GM12891 (cell line): ENCODE measurements around the gene SLC1A2.
A peak's percentile ranks its signal among the peaks of the same experiment; 100 is the strongest.

Experiments
- DNase-seq: peaks from one replicate; pipeline ENCODE4 v3.0.0; 2011; ENCODE audit warnings: low spot score; ENCODE audit not compliant: insufficient read length
- FAIRE-seq: peaks from 2 replicates; lab custom pipeline; 2011; peaks lifted over from hg19 to GRCh38; lab: Jason Lieb, UNC
- PAX5 ChIP-seq: IDR thresholded peaks from 2 replicates; pipeline ENCODE4 v1.6.1; 2011; ENCODE audit warnings: low read length, moderate library complexity, mild to moderate bottlenecking; ENCODE audit not compliant: insufficient read depth, severe bottlenecking
- POLR2A ChIP-seq: IDR thresholded peaks from 2 replicates; pipeline ENCODE4 v1.6.1; 2011; ENCODE audit warnings: low read depth, low read length, control low read depth
- POLR2AphosphoS5 ChIP-seq: IDR thresholded peaks from 2 replicates; pipeline ENCODE4 v1.6.1; 2011; ENCODE audit warnings: low read depth, low read length, control low read depth
- POU2F2 ChIP-seq: IDR thresholded peaks from 2 replicates; pipeline ENCODE4 v1.6.1; 2011; ENCODE audit warnings: low read depth, mild to moderate bottlenecking, control low read depth, low read length, moderate library complexity
- SPI1 ChIP-seq: IDR thresholded peaks from 2 replicates; pipeline ENCODE4 v1.6.1; 2011; ENCODE audit warnings: low read depth, low read length, control low read depth
- TAF1 ChIP-seq: IDR thresholded peaks from 2 replicates; pipeline ENCODE4 v1.6.1; 2011; ENCODE audit warnings: low read depth, low read length, control low read depth

Gene SLC1A2

DNA sequence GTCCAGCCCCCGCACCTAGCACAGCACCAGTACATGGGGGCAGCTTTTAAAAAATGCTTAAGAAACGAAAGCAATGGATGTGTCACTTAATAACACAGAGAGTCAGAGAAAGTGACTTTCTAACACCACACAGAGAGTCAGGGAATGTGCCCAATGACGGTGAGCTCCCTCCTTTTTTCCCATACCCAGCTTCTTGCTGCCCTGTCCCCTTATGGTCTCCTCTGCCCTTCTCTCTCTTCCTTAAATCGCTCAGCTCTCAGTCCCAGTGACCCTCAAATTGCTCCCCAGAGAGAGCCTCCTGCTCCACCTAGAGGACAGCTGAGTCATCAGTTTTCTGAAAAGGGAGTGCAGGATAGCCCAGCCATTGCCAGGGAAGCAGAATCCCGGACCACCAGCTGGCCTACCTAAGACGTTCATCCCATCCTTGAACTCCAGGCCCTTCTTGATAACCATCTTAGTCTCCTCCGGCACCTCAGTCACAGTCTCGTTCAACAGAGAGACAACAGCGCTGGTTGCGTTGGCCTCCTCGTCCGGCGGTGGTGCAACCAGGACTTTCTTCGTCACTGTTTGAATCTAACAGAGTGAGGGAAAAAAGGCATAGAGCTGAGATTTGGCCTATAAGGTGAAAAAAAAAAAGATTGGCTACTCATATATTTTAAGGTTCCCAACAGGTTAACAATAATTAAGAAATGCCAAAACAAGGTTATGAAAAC, 113.5 kb downstream of the SLC1A2 start:
- no peak for TF ChIP-seq POLR2A
- DNase-seq (peak; percentile 29), FAIRE-seq (peak; percentile 40)

DNA sequence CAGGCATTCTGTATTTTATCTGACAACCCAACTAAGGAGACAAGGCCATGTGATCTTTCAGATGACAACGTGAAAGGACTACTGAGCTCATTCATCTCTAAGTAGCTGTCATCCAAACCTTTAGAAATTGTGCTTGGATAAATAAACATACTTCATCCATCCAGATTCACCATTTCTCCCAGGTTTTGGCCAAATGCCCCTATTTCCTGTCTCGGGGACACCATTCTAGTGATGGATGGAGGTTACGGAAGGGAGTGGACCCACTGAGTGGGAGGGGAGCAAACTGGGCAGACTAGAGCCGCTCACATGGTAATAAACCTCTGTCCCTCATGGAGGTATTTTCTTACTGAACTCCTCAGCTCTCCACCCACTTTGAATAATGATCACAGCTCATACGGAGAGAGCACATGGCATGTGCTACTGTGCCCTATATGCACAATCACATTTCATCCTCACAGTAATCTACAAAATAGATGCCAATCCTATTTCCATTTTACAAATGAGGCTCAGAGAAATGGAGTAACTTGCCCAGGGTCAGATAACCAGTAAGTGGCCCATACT, 114.4 kb downstream of the SLC1A2 start:
- DNase-seq (no peak), FAIRE-seq (no peak)
- no peak for TF ChIP-seq POU2F2
- no peak for TF ChIP-seq TAF1
- no peak for TF ChIP-seq SPI1
- TF ChIP-seq POLR2AphosphoS5 = no peak
- no peak for TF ChIP-seq PAX5
- no peak for TF ChIP-seq POLR2A

DNA sequence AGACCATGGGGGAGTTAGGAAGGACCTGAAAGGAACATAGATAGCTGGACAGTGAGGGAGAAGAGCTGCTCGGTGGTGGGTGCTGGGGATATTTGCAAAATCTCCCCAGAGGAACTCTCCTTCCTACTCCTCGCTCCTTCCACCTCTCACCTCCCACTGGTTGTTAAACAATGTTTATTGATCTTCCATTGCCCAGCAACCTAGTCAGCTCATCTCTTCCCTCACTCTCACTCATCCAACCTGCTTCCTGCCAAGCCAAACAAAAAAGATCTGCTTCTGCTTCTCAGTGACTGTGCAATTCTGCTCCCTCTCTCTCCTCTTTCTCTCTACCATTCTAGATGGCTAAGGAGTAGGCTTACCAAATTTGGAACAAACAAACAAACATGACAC, 115.0 kb downstream of the SLC1A2 start:
- DNase-seq (no peak), FAIRE-seq (no peak)
- TF ChIP-seq POU2F2 = no peak
- TF ChIP-seq TAF1 = no peak

DNA sequence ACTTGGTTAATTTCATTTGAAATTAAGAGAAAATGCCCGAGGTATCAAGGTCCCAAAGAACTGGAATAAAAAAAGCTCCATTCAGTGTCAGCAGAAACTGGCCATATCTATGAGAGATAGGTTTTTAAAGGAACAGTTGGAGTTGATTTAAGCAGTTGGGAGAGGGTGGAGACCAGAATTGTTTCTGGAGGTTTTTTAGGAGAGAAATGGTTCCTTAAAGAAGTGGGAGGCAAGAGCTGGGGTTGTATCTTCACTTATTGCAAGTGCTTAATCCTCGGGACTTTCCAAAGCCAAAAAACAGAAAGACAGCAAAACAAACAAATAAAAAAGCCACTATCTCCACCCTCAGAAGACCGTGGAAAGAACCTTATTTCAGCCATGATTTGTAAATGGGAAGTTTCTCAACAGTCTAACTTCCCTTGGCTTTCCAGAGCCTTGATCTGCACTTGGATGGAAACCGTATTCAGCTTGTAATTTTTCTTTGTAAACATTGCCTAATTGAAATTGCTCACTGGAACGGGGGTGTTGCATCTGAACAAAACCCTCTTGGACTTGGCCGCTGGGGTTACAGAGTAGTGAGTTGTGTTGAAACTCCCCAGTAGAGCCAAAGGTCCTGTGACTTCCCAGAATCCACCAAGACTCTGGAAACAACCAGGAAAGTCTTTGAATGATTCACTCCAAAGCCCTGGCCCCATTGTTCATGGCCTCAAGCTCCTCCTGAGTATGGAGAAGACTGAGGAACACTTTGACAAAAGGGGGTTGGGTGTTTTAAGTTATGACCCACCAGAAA, 115.6 kb downstream of the SLC1A2 start:
- FAIRE-seq (no peak), DNase-seq (no peak)
- no peak for TF ChIP-seq TAF1

DNA sequence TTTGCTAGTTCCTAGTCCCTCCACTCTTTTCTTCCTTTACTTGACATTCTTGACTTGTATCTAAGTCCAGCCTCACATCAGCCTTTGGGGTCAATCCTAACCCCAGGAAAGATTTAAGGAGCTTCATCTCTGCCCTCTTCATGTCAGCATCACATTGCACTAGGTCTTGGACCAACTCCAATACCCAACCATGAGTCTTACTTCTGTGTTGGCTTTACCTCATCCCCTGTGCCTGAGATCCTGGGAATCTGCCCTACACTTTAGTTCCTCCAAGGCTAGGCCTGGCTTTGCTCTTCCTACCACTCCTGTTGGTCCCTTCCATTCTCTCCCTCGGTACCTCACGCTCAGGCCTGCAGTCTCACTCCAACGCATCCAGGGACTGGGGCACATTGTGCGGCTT, 117.0 kb downstream of the SLC1A2 start:
- no peak for DNase-seq
- FAIRE-seq = no peak
- TF ChIP-seq PAX5 (no peak), POLR2A (no peak), SPI1 (no peak), TAF1 (no peak), POLR2AphosphoS5 (no peak), POU2F2 (no peak)

DNA sequence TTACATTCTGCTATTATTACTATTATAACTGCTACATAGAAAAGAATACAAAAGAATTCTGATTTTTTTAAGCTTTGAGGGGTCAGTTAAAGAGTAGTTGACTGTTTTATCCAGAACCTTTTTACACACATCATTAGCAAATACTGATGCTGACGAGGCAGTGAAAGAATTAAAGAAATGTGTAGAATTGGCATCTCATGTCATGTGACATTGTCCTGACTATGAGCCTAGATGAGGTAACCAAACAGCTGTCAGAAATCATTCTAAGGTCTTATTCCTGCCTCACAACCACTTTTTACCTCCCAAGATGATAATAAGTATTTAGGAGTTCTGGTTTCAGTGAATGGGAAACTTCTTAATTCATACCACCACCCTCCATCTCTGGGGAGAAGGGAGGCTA, 121.0 kb downstream of the SLC1A2 start:
- no peak for TF ChIP-seq POLR2A
- no peak for TF ChIP-seq POU2F2
- no peak for TF ChIP-seq PAX5
- no peak for TF ChIP-seq SPI1
- no peak for TF ChIP-seq TAF1
- FAIRE-seq = no peak
- no peak for DNase-seq

DNA sequence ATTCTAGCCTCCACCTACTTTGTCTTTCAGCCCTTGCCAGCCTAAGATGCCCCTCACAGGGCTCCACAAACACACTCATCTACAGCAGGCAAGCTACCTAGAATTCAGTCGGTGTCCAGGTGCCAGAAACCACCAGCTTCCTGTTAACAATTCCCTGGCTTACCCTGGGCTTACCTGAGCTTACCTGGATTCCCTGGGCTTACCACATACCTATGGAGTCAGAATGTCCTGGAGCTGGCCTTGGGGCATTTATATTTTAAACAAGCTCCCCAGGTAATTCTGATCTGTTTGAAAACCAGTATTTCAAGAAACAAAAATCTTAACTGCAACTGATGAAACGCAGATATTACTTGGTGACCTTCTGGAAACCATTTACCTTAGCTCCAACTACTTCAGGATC, 123.6 kb downstream of the SLC1A2 start:
- no peak for FAIRE-seq
- TF ChIP-seq POLR2A = no peak
- no peak for TF ChIP-seq PAX5
- no peak for TF ChIP-seq POLR2AphosphoS5
- no peak for TF ChIP-seq SPI1
- TF ChIP-seq POU2F2 = no peak
- TF ChIP-seq TAF1 = no peak
- DNase-seq = no peak

DNA sequence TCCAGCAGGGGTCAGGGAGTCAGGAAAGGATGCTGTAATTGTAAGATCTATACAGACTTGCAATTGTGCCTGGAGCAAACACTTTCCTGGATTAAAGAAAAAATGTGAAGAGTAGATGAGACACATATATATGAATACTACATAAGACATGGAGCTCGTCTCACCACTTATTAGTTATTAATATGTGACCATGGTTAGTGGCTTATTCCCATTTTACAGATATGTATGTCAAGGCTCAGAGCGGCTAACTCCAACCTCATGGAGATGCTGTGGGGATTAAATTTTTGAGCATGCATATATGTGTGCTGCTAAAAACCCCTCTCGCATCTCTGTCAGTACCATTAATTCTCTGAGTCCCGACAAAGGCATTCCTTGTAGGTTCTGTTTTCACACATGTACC, 125.7 kb downstream of the SLC1A2 start:
- no peak for FAIRE-seq
- TF ChIP-seq PAX5 (no peak), TAF1 (no peak), POLR2A (no peak), POLR2AphosphoS5 (no peak), SPI1 (no peak), POU2F2 (no peak)
- no peak for DNase-seq

DNA sequence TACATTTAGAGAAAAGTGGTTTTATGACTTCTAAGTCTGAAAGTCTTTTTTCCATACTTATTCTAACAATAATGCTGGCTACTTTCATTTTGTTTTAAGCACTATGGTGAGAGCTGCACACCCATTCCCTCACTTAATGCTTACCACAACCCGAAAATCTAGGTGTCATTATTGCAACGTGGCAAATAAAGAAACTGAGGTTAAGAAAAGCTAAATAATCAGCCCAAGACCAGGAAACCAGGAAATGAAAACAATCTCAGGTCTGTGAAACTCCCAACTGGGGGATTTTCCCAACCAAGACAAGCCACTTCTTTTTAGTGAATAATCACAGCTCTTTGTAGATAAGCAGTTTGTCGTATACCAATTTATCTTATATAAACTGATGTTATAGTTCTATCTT, 126.3 kb downstream of the SLC1A2 start:
- DNase-seq (no peak), FAIRE-seq (no peak)

DNA sequence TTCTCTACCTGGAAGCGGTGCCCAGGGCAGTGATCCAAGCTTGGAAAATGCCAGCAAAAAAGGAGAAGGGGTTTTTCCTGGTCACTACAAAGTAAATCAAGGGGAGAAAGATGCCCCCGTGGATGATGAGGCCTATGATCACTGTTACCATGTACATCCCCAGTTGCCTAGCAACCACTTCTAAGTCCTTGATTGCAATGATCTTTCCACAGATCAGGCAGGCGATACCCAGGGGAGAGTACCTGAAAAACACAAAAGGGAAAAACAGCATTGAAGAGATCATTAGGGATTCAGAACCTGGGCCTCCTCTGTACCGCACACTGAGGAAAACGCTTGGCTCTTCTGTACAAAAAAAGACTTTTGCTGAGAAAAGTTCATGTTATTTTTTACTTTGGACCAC, 127.1 kb downstream of the SLC1A2 start:
- FAIRE-seq = no peak
- no peak for DNase-seq
- TF ChIP-seq POLR2AphosphoS5 (no peak), TAF1 (0 out of 2 replicates have a peak, but pooled peaks have one; percentile 18)

More for the DNA sequence above, 126.3 kb downstream of the SLC1A2 start:
- no peak for TF ChIP-seq PAX5
- TF ChIP-seq SPI1 = peak; percentile 46; the same call in 1 of the 2 replicates
